ENCODE measurements around the gene ZBTB7A.

The ZBTB7A gene

GRCh38 chr19:4068047-4068966, 1.6 kb upstream of the ZBTB7A start:
- H3K4me3 ChIP-seq (ENCODE audit: low read depth, low read length), result peak overlapping the region; percentile 61
- no peak for DNase-seq (ENCODE audit: low read depth)
- TF ChIP-seq, protein P1, sequence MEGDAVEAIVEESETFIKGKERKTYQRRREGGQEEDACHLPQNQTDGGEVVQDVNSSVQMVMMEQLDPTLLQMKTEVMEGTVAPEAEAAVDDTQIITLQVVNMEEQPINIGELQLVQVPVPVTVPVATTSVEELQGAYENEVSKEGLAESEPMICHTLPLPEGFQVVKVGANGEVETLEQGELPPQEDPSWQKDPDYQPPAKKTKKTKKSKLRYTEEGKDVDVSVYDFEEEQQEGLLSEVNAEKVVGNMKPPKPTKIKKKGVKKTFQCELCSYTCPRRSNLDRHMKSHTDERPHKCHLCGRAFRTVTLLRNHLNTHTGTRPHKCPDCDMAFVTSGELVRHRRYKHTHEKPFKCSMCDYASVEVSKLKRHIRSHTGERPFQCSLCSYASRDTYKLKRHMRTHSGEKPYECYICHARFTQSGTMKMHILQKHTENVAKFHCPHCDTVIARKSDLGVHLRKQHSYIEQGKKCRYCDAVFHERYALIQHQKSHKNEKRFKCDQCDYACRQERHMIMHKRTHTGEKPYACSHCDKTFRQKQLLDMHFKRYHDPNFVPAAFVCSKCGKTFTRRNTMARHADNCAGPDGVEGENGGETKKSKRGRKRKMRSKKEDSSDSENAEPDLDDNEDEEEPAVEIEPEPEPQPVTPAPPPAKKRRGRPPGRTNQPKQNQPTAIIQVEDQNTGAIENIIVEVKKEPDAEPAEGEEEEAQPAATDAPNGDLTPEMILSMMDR (IDR thresholded peaks at IDR 0.05; ENCODE audit: low read depth, low read length, missing control alignments), result no peak
- in situ Hi-C loops (cut with HindIII; ENCODE audit: low sequenced_read_pairs), result loop anchor here (10.0 kb wide), 1 partner anchor 136 kb away; no protein-coding TSS in a partner anchor

GRCh38 chr19:4067396-4068046, 822 bp upstream of the ZBTB7A start:
- DNase-seq (ENCODE audit: low read depth), result no peak
- TF ChIP-seq, protein P1 (IDR thresholded peaks at IDR 0.05; ENCODE audit: low read depth, low read length, missing control alignments), result no peak
- in situ Hi-C loops (cut with HindIII; ENCODE audit: low sequenced_read_pairs), result loop anchor here (10.0 kb wide), 1 partner anchor 137 kb away; no protein-coding TSS in a partner anchor
- peak overlapping the region; percentile 61 for H3K4me3 ChIP-seq (ENCODE audit: low read depth, low read length)

- peak overlapping the region; percentile 61 for H3K4me3 ChIP-seq (ENCODE audit: low read depth, low read length)
- DNase-seq (ENCODE audit: low read depth), result no peak
- TF ChIP-seq, protein P1 (IDR thresholded peaks at IDR 0.05; ENCODE audit: low read depth, low read length, missing control alignments), result no peak
- in situ Hi-C loops (cut with HindIII; ENCODE audit: low sequenced_read_pairs), result loop anchor here (10.0 kb wide), 1 partner anchor 139 kb away; no protein-coding TSS in a partner anchor
These were observed 508 bp downstream of the ZBTB7A start for GRCh38 chr19:4066176-4066606.

GRCh38 chr19:4065430-4066175, 1.1 kb downstream of the ZBTB7A start:
- DNase-seq (ENCODE audit: low read depth), result peak; percentile 92
- in situ Hi-C loops (cut with HindIII; ENCODE audit: low sequenced_read_pairs), result loop anchor here (10.0 kb wide), 1 partner anchor 139 kb away; no protein-coding TSS in a partner anchor
- TF ChIP-seq, protein P1 (IDR thresholded peaks at IDR 0.05; ENCODE audit: low read depth, low read length, missing control alignments), result no peak
- peak overlapping the region; percentile 74 for H3K4me3 ChIP-seq (ENCODE audit: low read depth, low read length)

DNA sequence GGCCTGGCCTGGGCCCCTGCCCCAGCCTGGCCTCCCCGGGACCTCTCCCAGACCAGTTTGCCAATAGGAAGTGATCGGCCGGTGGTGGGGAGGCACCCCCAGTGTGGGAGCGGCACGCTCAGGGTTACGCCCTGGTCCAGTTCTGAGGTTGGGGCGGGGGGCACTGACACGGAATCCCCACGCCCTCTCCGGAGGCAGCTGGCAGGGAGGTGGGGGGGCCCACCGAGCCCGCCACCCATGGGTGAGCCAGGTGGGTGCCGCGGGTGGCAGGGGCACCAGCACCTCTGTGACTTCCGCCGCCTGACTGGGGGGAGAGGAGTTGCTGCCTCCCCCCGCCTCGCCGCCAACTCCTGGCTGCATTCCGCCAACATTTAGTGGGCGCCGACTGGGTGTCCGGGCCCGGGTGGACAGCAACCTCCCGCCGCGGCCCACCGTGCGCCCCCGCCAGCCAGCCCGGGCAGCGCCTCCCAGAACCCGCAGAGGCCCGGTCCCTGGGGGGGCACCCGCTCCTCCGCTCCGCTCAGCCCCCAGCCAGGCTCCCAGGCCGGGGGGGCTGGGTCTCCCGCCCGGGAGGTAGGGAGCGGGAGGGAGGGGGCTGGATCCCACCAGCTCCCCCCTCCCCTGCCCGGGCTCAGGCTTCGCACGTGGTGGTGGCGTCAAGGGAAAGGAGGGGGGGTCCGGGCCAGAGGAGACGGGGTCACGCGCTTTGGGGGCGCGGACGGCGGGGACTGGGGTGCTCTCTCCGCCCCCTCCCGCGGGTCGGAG, 2.0 kb downstream of the ZBTB7A start:
- TF ChIP-seq, protein P1 (IDR thresholded peaks at IDR 0.05; ENCODE audit: low read depth, low read length, missing control alignments), result no peak
- peak overlapping the region; percentile 74 for H3K4me3 ChIP-seq (ENCODE audit: low read depth, low read length)
- in situ Hi-C loops (cut with HindIII; ENCODE audit: low sequenced_read_pairs), result loop anchor here (10.0 kb wide), 1 partner anchor 140 kb away; no protein-coding TSS in a partner anchor
- no peak for DNase-seq (ENCODE audit: low read depth)
